Measurements from ENCODE around the gene DYNLT2B.
"Not testable (repeated sequence)": the region's sequence is repeated elsewhere in the genome, so short reads cannot be mapped to it uniquely, and the experiment has no call there.

GRCh38 chr3:196358540-196358939 is 40.5 kb upstream of the DYNLT2B start:
- not testable (repeated sequence) for TF ChIP-seq POLR2A (IDR thresholded peaks at IDR 0.05)
- TF ChIP-seq, protein P1, sequence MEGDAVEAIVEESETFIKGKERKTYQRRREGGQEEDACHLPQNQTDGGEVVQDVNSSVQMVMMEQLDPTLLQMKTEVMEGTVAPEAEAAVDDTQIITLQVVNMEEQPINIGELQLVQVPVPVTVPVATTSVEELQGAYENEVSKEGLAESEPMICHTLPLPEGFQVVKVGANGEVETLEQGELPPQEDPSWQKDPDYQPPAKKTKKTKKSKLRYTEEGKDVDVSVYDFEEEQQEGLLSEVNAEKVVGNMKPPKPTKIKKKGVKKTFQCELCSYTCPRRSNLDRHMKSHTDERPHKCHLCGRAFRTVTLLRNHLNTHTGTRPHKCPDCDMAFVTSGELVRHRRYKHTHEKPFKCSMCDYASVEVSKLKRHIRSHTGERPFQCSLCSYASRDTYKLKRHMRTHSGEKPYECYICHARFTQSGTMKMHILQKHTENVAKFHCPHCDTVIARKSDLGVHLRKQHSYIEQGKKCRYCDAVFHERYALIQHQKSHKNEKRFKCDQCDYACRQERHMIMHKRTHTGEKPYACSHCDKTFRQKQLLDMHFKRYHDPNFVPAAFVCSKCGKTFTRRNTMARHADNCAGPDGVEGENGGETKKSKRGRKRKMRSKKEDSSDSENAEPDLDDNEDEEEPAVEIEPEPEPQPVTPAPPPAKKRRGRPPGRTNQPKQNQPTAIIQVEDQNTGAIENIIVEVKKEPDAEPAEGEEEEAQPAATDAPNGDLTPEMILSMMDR (IDR thresholded peaks at IDR 0.05), result not testable (repeated sequence)

Data from testis (tissue), 2 donors.